B cell (primary cell): ENCODE results near the gene NOX1.

ENCODE experiments used
- CTCF ChIP-seq: fragments of 200-600 bp; IDR thresholded peaks from one replicate; pipeline ENCODE4 v1.8.0; 2022; ENCODE audit warnings: antibody characterized with exemption, mild to moderate bottlenecking
- EZH2 ChIP-seq: IDR thresholded peaks from 2 replicates; pipeline ENCODE4 v1.6.1; 2012; ENCODE audit warnings: borderline replicate concordance, low read depth, mild to moderate bottlenecking, moderate library complexity, low read length; ENCODE audit not compliant: insufficient read depth, poor library complexity, severe bottlenecking

GRCh38 chrX:100830547-100830946 is 43.6 kb downstream of the NOX1 start:
- TF ChIP-seq CTCF (no peak), EZH2 (no peak)
